SHP77 treated with DMSO at 0.1 percent for 48 hours (cell line): ENCODE results near the gene MCM5.

Experiments used
- DNase-seq: peaks from one replicate; lab custom pipeline; 2025; lab: John Stamatoyannopoulos, UW

The MCM5 gene

DNA sequence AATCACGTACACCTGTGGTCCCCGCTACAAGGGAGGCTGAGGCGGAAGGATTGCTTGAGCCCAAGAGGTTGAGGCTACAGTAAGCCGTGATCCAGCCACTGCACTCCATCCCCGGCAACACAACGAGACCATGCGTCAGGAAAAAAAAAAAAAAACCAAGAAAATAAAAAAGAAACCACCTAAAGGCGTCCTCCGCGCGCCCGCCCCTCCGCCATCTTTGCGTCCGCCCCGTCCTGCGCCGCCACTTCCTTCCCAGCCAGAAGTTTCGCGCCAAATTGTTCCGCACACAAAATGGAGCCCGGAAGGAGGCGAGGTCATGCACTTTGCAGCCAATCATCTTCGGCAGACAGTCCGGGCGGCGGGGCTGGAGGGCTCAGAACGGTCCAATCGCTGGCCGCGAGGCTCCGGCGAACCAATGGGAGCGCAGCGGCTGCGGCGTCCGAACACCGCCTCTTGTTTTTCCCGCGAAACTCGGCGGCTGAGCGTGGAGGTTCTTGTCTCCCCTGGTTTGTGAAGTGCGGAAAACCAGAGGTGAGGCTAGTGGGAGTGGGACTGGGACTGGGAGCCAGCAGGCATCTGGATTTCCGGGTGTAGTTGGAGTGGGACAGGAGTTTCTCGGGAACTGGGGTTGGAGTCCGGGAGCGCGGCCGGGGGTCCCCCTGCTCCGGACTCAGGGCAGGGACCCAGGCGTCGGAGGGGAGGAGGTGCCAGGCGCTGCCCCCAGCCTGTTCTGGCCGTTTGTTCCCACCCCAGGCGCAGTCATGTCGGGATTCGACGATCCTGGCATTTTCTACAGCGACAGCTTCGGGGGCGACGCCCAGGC, at the start of gene MCM5:
Gene MCM5 (plus strand): TSS at position 463 of the 823 bp plus-strand sequence. CDS start 299 bp downstream, at position 762.
- DNase-seq = peak; percentile 92

DNA sequence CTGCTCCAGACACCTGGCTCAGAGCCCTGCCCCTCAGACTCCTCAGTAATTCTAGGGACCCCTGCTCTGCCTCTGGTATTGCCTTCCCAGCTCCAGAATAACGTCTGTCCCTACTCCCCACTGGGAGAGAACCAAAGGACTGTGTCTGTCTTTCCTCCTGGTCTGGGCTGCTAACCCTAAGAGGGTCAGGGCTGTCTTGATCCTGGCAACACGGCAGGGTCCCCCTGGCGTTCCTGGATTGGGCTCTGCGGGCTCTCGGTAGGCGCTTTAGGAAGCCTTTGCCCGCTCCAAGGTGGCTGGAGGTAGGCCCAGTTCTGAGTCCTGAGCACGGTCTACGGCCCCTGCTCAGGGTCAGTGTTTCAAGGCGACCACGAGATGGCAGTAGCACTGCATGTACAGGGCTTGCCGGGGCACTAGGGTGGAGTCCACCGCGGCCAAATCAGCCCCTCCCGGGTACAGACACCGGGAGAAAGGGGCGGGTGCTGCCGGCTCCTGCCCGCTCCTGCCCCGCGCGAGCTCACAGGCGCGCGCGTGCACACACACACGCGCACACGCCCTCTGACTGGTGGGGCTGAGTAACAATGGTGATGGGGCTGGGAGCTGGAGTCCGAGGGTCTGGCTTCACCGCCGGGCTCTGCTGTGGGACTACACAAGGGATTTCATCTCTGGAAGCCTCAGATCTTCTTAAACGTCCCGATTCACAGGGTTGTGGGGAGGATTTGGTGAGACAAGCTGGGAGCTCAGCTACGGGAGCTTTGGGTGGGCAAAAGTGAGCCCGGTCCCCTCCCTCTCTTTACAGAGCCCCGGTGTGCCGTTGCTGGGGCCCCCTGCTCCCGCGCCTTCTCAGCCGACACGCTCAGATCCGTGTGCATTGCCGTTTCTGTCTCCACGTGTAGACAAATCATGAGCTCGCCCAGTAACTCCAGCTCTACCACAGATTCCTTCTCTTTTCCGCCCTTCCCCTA, 49.1 kb upstream of the MCM5 start:
- DNase-seq = peak; percentile 81

DNA sequence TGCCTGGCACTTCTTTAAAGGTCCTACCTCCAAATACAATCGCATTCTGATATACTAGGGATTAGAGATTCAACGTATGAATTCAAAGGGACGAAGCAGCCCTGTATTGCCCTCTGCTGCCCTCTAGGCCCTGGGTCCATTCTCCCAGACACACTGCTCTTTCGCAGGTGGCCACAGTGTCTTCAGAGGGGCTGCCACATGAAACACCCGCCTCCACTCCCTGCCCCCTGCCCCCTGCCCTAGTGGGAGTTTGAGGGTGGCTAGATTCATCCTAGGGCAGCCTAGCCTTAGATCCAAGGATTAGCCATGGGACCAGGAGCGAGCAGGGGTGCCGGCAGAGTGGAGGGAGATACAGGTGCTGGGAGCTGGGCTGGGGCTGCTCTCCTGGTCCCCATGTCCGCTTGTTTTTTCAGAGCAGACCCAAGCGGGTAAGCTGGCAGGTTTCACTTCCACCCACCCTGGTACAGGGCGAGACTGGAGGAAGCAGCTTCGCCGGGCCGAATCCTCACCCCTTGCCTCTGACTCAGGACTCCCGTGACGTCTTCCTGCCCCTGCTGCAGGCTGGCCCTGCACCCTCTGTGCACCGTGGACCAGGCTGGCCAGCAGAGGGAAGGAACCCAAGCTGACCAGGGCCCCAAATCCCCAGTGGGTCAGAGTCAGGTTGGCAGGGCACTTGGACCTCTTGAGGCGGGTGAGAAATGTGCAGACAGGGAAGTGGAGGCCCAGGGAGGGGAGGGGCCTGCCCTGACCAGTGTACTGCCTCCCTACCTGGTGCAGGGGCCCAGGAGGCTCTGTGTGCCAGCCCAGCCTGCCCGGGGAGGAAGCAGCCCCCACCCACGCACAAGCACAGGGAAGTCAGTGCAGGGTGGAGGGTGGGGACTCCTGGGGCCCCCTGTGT, 47.5 kb upstream of the MCM5 start:
- peak; percentile 64 for DNase-seq

DNA sequence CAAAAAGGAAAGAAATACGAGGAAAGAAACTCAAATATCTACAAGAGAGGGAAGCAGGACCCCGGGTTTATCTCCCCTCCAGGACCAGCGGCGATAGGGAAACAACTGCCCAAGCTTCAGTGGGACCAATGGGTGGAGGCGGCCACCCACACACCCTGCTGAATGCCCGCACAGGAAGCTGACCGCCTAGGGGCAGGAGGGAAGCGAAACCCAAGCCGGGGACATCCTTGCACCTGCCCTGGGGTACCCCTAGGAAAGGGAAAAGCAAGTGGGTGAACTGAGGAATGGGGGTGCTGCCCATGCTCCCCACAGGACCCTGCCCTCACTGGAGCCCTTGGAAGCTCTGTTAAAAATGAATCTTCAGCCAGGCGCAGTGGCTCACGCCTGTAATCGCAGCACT, 46.6 kb upstream of the MCM5 start:
- DNase-seq = no peak

DNA sequence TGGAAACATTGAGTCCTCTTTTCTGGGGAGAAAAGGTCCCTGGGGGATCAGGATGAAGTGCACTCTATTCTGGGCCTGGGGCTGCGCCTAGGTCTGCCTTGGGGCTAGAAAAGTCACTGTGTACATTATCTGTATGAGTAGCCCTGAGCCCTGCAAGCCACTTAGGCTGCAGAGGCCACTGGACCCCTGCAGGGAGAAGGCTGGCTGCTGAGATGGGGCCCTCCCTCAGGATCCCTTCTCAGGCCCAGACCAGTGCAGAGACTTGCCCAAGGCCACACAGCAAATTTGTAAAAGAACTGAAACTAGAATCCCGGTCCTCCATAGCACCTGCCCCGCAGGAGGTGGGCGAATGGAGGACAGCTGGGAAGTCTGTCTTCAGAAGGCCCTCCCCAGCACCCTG, 45.9 kb upstream of the MCM5 start:
- DNase-seq = no peak

DNA sequence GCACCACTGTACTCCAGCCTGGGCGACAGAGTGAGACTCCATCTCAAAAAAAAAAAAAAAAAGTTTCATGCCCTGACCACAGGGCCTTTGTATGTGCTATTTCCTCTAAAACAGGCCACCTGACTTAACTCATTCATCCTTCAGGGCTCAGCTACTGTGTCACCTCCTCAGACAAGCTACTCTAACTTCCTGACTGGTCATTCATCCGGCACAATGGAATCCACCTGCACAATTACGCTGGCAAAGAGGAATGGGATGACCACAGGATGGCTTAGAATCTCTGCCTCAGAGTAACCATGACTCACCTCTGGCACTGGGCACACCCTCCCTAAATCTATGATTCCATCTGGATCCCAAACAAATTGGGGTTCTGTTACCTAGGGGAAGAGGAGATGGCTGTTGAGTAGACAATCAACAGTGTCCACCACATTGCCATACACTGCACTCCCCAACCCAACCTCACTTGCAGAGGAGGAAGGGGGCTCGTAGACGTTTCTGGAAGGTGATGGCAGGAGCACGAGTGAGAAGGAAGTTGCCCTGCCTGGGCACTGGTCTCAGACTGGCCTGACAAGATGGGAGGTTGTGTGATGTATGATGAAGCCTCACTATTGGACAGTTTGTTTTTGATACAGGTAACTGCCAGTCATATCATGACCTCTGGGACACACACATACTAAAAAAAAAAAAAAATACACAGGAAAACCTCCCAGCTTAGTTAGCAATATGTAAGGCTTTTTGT, 41.9 kb upstream of the MCM5 start:
- no peak for DNase-seq

DNA sequence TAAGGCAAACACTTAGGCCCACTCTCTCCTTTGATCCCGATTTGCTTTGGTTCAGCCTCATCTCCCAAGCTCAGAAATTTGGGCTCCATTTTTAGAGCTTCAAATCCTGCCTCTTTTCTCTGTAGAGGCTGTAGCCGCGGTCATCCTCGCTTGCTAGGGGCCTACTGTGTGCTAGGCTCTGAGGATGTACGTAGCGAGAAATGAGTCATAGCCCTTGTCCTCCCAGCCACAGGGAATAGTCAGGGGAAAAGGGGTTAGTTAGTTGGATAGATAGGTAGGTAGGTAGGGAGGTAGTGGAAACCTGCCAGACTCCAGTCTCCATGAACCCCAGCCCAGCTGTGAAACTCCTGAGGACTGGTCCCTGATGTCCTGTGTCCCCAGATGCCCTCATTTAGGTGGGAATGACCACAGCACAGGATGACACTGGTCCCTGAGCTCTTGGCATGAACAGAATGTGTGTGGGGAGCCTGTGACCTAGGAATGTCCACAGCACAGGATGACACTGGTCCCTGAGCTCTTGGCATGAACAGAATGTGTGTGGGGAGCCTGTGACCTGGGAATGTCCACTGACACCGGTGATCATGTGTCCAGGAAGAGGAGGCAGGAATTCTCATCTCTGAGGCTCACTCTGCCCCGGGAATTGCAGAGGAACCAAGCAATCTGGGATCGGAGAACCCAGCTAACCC, 40.4 kb upstream of the MCM5 start:
- no peak for DNase-seq

DNA sequence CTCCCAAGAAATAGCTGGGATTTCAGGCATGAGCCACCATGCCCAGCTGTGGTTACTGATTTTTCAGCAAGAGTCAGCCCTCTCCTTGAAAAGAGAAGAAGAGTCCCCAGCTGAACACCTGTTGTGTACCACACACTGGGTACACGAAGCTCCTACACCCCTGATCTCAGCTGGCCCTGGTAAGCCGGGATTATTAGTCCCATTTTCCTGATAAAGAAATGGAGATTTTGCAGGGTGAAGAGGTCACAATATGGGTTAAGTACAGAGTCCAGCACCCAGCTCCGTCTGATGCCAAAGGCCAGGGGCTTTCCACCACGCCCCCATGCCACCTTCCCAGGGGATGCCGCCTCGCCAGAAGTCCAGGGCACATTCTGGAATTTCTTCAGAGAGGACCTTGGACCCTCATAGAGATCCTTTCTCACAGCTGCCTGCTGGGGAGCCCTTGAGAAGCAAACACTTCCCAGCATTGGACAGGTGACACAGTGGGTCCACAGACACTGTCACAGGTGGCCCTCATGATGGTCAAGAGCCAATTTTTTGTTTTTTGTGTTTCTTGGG, 38.9 kb upstream of the MCM5 start:
- DNase-seq = no peak

DNA sequence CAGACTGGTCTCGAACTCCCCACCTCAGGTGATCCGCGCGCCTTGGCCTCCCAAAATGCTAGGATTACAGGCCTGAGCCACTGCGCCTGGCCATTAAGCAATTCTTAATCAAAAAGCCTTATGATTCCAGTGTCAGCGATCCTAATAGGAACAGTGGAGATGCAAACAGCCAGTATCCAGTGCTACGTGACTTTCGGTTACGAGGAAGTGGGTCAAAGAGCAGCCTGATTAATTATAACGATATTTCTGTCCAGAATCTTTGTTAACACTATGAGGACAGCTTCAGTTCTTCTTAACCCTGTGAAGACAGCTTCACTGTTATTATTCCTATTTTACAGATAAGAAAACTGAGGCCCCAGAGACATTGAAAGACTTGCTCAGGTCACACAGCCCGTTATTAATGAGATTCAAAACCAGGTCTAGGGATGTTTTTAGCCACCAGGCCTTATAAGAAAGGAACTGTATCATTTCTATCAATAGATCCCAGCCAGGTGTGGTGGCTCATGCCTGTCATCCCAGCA, 36.3 kb upstream of the MCM5 start:
- DNase-seq = no peak

DNA sequence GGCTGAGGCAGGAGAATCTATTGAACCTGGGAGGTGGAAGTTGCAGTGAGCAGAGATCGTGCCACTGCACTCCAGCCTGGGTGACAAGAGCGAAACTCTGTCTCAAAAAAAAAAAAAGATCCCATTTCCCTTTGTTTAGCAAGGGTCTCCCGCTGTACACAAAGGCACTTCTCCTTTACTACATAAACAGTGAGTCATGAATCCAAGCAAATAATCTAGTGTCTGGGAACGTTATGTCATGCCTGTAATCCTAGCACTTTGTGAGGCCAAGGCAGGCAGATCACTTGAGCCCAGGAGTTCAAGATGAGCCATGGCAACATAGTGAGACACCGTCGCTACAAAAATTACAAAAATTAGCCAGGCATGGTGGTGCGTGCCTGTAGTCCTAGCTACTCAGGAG, 35.7 kb upstream of the MCM5 start:
- peak; percentile 45 for DNase-seq

DNA sequence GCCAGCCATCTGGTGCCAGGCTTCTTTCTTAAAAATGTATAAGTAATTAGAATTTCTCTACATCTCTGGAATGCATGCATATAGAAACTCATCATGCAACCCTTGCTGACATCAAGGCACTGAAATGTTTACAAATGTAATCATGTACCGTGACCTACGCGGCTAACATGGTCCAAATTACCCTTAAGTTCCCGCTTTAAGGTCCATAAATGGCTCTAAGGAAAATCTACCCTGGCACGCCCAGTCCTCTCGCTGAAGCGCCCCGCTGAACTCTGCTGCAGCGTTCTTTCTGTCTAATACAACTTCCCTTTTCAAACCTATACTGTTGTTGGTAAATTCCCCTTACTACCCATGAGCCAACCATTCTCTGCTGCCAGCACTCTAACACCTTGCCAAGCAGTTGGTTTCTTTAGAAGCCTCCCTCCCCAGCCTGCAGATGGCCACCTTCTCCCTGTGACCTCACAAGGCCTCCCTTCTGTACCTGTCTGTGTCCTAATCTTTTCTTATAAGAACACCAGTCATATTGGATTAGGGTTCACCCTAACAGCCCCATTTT, 32.5 kb upstream of the MCM5 start:
- no peak for DNase-seq

DNA sequence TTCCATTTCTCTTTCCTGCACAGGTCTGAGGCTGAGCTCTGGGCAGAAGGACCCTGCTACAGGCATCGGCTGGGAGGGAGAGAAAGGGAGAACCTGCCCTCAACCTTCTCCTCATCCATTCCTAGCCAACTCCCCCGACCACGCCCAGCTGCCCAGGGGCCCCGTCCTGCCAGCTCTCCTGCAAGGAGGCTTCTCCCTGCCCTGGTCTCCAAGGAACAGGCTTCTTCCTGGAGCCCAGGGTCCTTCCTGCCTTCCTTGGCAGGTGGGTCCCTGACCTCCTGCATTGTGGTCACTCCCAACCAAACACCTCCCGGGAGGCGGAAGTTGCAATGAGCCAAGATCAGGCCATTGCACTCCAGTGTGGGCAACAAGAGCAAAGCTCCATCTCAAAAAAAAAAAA, 31.6 kb upstream of the MCM5 start:
- no peak for DNase-seq

DNA sequence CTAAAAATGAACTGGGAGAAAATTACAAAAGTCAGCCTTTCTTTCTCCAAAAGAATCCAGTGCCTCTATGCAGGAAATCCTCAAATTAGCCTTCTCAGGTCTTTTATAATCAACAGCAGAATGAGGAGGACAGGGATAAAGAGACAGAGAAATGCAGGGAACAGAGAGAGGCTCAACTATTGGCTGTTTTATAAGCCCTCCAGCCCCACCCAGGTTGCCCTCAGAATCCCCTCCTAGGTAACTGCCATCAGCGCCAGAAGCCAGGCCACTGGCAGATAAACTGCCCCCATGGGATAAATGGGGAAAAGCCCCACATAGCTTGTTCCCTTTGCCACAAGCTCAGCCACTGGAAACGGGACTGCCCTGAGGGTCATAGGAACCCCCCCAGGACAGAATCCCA, 29.9 kb upstream of the MCM5 start:
- no peak for DNase-seq

DNA sequence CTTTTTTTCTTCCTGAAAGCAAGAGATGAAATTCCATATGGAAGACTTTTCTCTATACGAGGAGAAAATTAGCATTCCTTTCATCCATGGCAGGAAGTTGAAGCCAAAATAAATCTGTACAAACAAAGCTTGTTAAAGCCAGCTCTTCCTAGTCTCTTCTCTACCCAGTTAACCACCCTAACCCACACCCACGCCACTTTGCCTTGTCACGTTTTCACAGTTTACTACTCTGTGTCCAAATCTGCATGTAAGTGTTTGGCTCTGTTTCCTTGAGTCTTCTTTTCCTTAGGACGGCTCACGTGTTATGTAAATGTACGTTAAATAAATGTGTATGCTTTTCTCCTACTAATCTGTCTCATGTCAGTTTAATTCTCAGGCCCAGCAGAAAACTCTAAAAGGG, 26.2 kb upstream of the MCM5 start:
- DNase-seq = no peak

DNA sequence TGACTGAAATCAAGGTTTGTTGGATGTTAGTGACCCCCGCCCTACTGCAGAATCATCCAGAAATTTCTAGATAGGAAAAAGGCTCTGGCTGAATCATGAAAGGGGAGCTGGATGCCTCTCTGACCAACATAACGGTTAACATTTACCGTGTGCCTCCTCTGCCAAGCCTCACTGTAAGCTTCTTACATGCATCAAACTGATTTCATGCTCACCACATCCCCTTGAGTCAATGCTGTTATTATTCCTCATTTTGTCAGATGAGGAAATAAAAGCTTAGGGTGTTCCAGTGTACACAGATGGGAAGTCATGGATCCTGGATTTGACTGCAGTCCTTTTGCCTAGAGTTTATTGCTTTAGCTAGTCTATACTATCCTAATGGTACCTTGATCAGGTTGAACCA, 24.9 kb upstream of the MCM5 start:
- DNase-seq = no peak

DNA sequence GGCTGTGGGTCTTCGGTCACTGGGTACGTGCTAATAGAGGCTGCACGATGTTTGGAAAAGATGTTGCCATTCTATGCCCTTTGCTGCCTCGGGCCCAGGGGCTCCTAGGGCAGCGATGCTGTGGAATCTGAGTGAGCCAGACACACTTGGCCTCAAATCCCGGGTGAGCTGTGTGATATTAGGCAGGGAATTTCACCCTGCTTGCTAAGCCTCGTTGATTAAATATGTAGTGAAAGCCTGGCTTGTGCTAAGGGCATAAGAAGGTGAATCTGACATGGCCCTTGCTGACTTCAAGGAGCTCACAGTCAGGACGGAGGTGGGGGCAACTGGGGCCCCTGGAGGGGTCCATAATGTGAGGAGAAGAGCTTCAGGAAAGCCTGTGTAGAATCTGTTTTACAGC, 24.4 kb upstream of the MCM5 start:
- DNase-seq = no peak

DNA sequence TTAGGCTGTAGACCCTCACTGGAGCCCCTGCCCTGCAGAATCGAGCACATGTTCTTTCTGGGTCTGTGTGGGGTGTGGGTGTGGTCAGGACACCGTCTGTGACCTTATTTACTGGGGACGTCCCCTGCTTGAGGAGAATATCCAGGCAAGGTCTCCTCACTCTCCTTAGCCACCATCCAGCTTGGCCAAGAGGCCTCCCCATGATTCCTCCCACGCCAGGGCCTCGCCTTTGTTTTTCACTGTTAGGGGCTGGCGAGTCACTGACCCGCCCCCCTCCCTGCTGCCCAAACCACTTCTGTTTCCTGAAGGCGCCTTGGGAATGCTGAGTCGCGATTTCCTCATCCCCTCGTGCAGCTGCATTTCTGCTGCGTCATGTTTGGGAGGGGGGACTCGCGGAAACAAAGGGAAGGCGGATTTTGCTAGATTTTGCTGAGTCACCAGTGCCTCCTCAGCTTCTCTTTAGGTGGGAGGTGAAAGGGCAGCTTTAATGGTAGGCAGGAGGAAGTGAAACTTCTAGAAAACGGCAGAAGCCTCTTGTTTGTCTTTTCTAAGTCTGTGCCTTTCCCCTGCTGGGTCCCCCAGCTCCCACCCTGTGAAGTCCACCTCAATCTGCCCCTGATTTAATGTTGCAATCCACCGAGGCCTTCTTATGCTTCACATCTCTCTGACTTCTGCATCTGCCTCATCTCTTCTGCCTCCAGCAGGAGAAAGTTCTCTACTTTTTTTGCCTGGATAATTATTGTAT, 23.0 kb upstream of the MCM5 start:
- DNase-seq = peak; percentile 71

DNA sequence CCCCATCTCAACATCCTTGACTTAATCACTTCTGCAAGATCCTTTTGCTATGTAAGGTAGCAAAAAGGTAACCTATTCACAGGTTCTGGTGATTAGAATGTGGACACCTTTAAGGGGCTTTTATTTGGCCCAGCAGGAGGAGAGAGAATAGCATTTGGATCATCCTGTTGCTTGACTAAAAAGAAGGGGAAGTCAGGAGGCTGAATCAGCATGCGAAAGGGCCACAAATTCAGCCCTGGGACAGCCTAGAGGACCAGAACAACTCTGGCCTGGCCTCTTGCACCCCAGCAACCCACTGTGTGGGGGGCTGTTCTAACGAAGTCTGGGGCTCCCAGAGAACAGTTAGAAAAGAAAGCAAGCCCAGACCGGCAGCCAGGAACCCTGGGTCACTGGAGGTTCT, 22.2 kb upstream of the MCM5 start:
- no peak for DNase-seq

DNA sequence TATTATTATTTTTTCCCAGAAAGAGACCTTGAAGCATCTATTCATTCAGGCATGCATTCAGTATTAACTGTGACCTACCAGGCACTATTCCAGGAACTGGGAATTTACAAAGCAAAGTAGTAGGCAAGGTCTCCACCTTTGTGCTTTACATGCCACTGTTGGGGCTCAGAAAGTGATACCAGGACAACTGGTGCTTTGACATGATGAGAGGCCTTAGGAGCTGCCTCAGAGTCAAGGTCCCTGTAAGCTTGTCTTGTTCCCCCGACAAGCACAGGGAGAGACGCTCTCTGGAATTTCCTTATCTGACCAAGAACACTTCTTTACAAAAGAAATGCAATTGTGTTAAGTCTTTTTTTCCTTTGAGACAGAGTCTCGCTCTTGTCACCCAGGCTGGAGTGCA, 21.3 kb upstream of the MCM5 start:
- DNase-seq = no peak
